K562 (cell line): ENCODE results near the gene FGGY. TPM values are rescaled to one million over a fixed set of nuclear protein-coding genes. Genes with fewer than 3 reads are reported as not detected.

Experiments used
- ATAC-seq: fragments of 200-7000 bp; cut with Tn5 transposase; 3 replicates; pipeline ENCODE4 v1.9.1; 2020; ENCODE audit warnings: moderate library complexity
- BruUV-seq: library from RNA; stranded (reverse); fragments of 400-500 nt; replicated peaks from 2 replicates; lab custom pipeline; 2021; lab: Mats Ljungman, UMichigan
- CTCF ChIA-PET: fragments of 300-600 bp; formaldehyde crosslinking; extraction: SDS; loops from one replicate; lab custom pipeline; 2021; ENCODE audit warnings: low intra/inter-chr PET ratio; lab: Yijun Ruan, JAX
- POLR2A ChIA-PET: fragments of 300-600, 350-650 bp; sonication (Branson Sonifier 250); formaldehyde crosslinking; extraction: SDS; loops from one replicate; lab custom pipeline; 2021; ENCODE audit warnings: antibody characterized with exemption, inconsistent platforms; lab: Yijun Ruan, JAX
- DNase-seq, 4 experiments: peaks; one replicate each; pipeline versions ENCODE4 v3.0.0 to v3.0.0-alpha.2; 2011 to 2018; ENCODE audit warnings: low spot score in 3 of 4, mixed read lengths in 3 of 4; ENCODE audit errors: extremely low read depth in 1 of 4
- FAIRE-seq: peaks from 2 replicates; lab custom pipeline; 2011; peaks lifted over from hg19 to GRCh38; lab: Jason Lieb, UNC
- H2AFZ ChIP-seq: 2 replicates; pipeline ENCODE4 v1.6.0; 2011; ENCODE audit warnings: low read depth, low read length, control low read depth, inconsistent platforms
- H3K27ac ChIP-seq: fragments of 200-600 bp; 3 replicates; pipeline ENCODE4 v1.8.0; 2011; ENCODE audit warnings: low read depth, mild to moderate bottlenecking, control low read depth, inconsistent platforms, low read length, moderate library complexity, mixed read lengths; ENCODE audit errors: extremely low read depth
- H3K27me3 ChIP-seq, 2 experiments: fragments of 300-600 bp in 1 of 2; 2 replicates in 1 of 2; 3 replicates in 1 of 2; pipeline versions ENCODE4 v1.6.0 to v1.8.0; 2011; ENCODE audit warnings: inconsistent platforms in 2 of 2, low read length in 2 of 2, mild to moderate bottlenecking in 1 of 2, mixed read lengths in 1 of 2, moderate library complexity in 1 of 2; ENCODE audit not compliant: control insufficient read depth in 2 of 2, insufficient read depth in 2 of 2
- H3K36me3 ChIP-seq: fragments of 300-600 bp; 3 replicates; pipeline ENCODE4 v1.8.0; 2011; ENCODE audit warnings: mild to moderate bottlenecking, low read length, inconsistent platforms; ENCODE audit not compliant: control insufficient read depth, insufficient read depth
- H3K4me1 ChIP-seq, 2 experiments: fragments of 200-600 bp in 1 of 2; replicated peaks in 1 of 2; 2 replicates in 1 of 2; 3 replicates in 1 of 2; pipeline versions ENCODE4 v1.5.1 to v1.8.0; 2011; ENCODE audit warnings: inconsistent platforms in 2 of 2, low read length in 2 of 2, mild to moderate bottlenecking in 1 of 2, mixed read lengths in 1 of 2, moderate library complexity in 1 of 2; ENCODE audit not compliant: control insufficient read depth in 2 of 2, insufficient read depth in 2 of 2
- H3K4me2 ChIP-seq: 2 replicates; pipeline ENCODE4 v1.6.1; 2011; ENCODE audit warnings: low read length, control low read depth, inconsistent platforms, mixed read lengths; ENCODE audit not compliant: insufficient read depth
- H3K4me3 ChIP-seq: fragments of 200-600 bp; sonication (generic), shearing (Covaris generic); 2 replicates; pipeline ENCODE4 v1.5.1; 2016; ENCODE audit warnings: control low read depth, inconsistent platforms
- H3K79me2 ChIP-seq: fragments of 200-600 bp; 3 replicates; pipeline ENCODE4 v1.8.0; 2011; ENCODE audit warnings: low read length, inconsistent platforms; ENCODE audit not compliant: control insufficient read depth, insufficient read depth
- H3K9ac ChIP-seq, 2 experiments: 2 replicates each; pipeline versions ENCODE4 v1.6.0 to v1.6.1; 2011; ENCODE audit warnings: low read depth in 2 of 2, low read length in 2 of 2, control low read depth in 1 of 2, inconsistent platforms in 1 of 2, mild to moderate bottlenecking in 1 of 2, mixed read lengths in 1 of 2; ENCODE audit not compliant: insufficient read depth in 1 of 2
- H3K9me1 ChIP-seq: one replicate; pipeline ENCODE4 v1.6.0; 2011; ENCODE audit warnings: inconsistent platforms, mild to moderate bottlenecking, low read length, moderate library complexity; ENCODE audit not compliant: control insufficient read depth, insufficient read depth
- H3K9me3 ChIP-seq: replicated peaks from 2 replicates; pipeline ENCODE4 v1.5.1; 2011; ENCODE audit warnings: low read depth, low read length, inconsistent platforms; ENCODE audit not compliant: control insufficient read depth, insufficient read depth
- H4K20me1 ChIP-seq: replicated peaks from 2 replicates; pipeline ENCODE4 v1.6.1; 2011; ENCODE audit warnings: low read length, inconsistent platforms, mixed read lengths; ENCODE audit not compliant: control insufficient read depth, insufficient read depth
- CC2D1A ChIP-seq: fragments of 450-650 bp; IDR thresholded peaks from 2 replicates; pipeline ENCODE4 v1.6.1; 2017; ENCODE audit warnings: mild to moderate bottlenecking
- CXXC5 ChIP-seq: fragments of 250-450 bp; sonication (Bioruptor Pico); IDR thresholded peaks from 2 replicates; pipeline ENCODE4 v1.8.0; 2022; ENCODE audit warnings: inconsistent platforms, mild to moderate bottlenecking, moderate library complexity
- DNMT1 ChIP-seq: fragments of 450-650 bp; IDR thresholded peaks from 2 replicates; pipeline ENCODE4 v1.6.1; 2016; ENCODE audit warnings: antibody characterized with exemption, mild to moderate bottlenecking
- FOSL1 ChIP-seq: fragments of 200-800 bp; sonication (Bioruptor generic); conservative IDR thresholded peaks from 2 replicates; pipeline ENCODE4 v1.6.1; 2016; ENCODE audit warnings: missing genetic modification characterization, missing compliant biosample characterization
- HLTF ChIP-seq: fragments of 450-650 bp; IDR thresholded peaks from 2 replicates; pipeline ENCODE4 v1.6.1; 2016
- IRF2 ChIP-seq: sonication (generic); formaldehyde crosslinking; IDR thresholded peaks from 2 replicates; pipeline ENCODE4 v1.8.1; 2022; ENCODE audit warnings: mild to moderate bottlenecking, missing genetic modification reagents
- NEUROD1 ChIP-seq: fragments of 150-350 bp; IDR thresholded peaks from 2 replicates; pipeline ENCODE4 v1.6.1; 2014; ENCODE audit warnings: borderline replicate concordance, low read length, low read depth; ENCODE audit not compliant: partially characterized antibody
- SMARCA5 ChIP-seq: fragments of 450-650 bp; IDR thresholded peaks from 2 replicates; pipeline ENCODE4 v1.6.1; 2016
- YBX1 ChIP-seq: fragments of 450-650 bp; IDR thresholded peaks from 2 replicates; pipeline ENCODE4 v1.7.1; 2016; ENCODE audit warnings: mild to moderate bottlenecking
- ZNF140 ChIP-seq: fragments of 250-450 bp; sonication (Bioruptor Pico); IDR thresholded peaks from 2 replicates; pipeline ENCODE4 v1.8.0; 2021; ENCODE audit warnings: moderate library complexity, mild to moderate bottlenecking, inconsistent platforms
- ZNF41 ChIP-seq: fragments of 250-450 bp; sonication (Bioruptor Pico); conservative IDR thresholded peaks from 2 replicates; pipeline ENCODE4 v1.4.0; 2020; ENCODE audit warnings: mild to moderate bottlenecking
- ZNF764 ChIP-seq: fragments of 250-450 bp; sonication (Bioruptor Pico); IDR thresholded peaks from 2 replicates; pipeline ENCODE4 v1.4.0; 2020; ENCODE audit warnings: low read depth, mild to moderate bottlenecking, moderate library complexity
- WGBS: fragments of 100-300 bp; shearing (Covaris generic); methylation state at CpG from one replicate; pipeline ENCODE4 v1.1.6; 2016; ENCODE audit warnings: low coverage, mixed read lengths; ENCODE audit not compliant: insufficient coverage; ENCODE audit errors: missing lambda C conversion rate; 5-methylcytosine and 5-hydroxymethylcytosine counted together
- in situ Hi-C: fragments of 300-500 bp; cut with MboI; formaldehyde crosslinking; loops from 4 replicates; pipeline ENCODE4 v1.15.0; 2018; ENCODE audit warnings: inconsistent platforms, mixed read lengths
- intact Hi-C: fragments of 100-400 bp; cut with micrococcal nuclease; formaldehyde crosslinking; loops from 2 replicates; pipeline ENCODE4 v1.14.2; 2022
- polyA plus RNA-seq, 8 experiments: library from polyadenylated mRNA; depleted of rRNA in 4 of 8; stranded (reverse) in 5 of 8; unstranded in 3 of 8; fragments of >200 nt; fragmentation: Nextera tagmentation in 2 of 8; fragmentation: Illumina TruSeq in 1 of 8; extraction: Ambion mirVana in 2 of 8; extraction: Trizol in 1 of 8; gene quantifications; 2 replicates each; pipeline versions ENCODE4 v1.2.1 to v1.2.3, GENCODE V29; 2011 to 2014; ENCODE audit warnings: inconsistent platforms in 1 of 8, missing spikeins in 1 of 8
- total RNA-seq, 7 experiments: library from RNA; depleted of rRNA in 6 of 7; stranded (reverse); fragments of >200 nt in 6 of 7; fragmentation: Illumina TruSeq in 2 of 7; extraction: Trizol in 2 of 7; gene quantifications; 2 replicates each; pipeline versions ENCODE4 v1.2.1 to v1.2.3, GENCODE V29; 2011 to 2021; ENCODE audit warnings: low replicate concordance in 1 of 7
- TF ChIP-seq, protein P1 (sequence below): fragments of 250-450 bp; sonication (Bioruptor Pico); IDR thresholded peaks from 2 replicates; pipeline ENCODE4 v1.4.0; 2020; ENCODE audit warnings: mild to moderate bottlenecking
- TF ChIP-seq, protein P2 (sequence below): fragments of 250-450 bp; sonication (Bioruptor Pico); IDR thresholded peaks from 2 replicates; pipeline ENCODE4 v1.8.0; 2022; ENCODE audit warnings: moderate library complexity, mild to moderate bottlenecking, inconsistent platforms

The FGGY gene
- total and polyA plus RNA-seq, 9 of the 15 experiments (the other 6 are each of a cell fraction or from before 2014, with no cell fraction given): 9.7 to 19.2 (median 12.6) TPM

DNA sequence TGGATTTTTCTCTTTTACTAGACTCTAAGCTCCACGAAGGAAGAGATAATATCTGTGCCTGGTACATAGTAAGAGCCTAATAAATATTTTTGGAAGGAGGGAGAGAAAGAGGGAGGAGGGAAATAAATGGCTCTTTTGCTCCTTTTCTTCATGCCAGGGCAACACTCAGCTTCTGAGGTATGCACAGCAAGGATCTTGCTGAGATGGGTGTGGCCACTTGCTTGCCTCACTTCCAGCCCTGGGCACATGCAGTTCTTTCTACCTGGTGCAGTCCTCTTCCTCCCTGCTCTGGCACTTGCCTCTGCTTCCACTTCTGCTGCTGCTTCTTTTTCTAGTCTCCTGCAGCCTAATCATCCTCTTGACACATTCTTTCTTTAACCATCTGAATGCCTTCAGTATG lies 148.1 kb downstream of the FGGY start:
- Histone ChIP-seq H3K4me2 (no peak overlapping the region), H3K27ac (no peak overlapping the region), H3K9ac (no peak overlapping the region), H2AFZ (no peak overlapping the region), H3K27me3 (no peaks in the 10 kb centered on the region), H3K79me2 (no peaks in the 10 kb centered on the region), H3K4me1 (peaks cover 0 to 8% of the 10 kb centered on the region in 2 experiments; a peak in 1 of 5 replicates), H3K4me3 (no peak overlapping the region), H3K9me1 (no peaks in the 10 kb centered on the region), H3K36me3 (no peaks in the 10 kb centered on the region), H4K20me1 (no peaks in the 10 kb centered on the region), H3K9me3 (no peaks in the 10 kb centered on the region)
- whole genome bisulfite sequencing: 0% methylated on average over 1 of the region's 1 CpG
- FAIRE-seq (no peak), ATAC-seq (0 out of 3 replicates have a peak, but pooled peaks have one; percentile 19), DNase-seq (no peak)
- in situ Hi-C loops (no loop called here), intact Hi-C loops (no loop called here)
- ChIA-PET CTCF (no interaction called here), POLR2A (interaction anchor here (0.6 to 1.4 kb wide), 3 partner anchors 11 to 18 kb away, joined by 3 to 4 read pairs (median 3); no protein-coding TSS in a partner anchor)
- no TSS peak for BruUV-seq
- TF ChIP-seq CXXC5: 0 out of 2 replicates have a peak, but pooled peaks have one; percentile 5
- TF ChIP-seq ZNF140 (CRISPR knock-in tag): no peak

DNA sequence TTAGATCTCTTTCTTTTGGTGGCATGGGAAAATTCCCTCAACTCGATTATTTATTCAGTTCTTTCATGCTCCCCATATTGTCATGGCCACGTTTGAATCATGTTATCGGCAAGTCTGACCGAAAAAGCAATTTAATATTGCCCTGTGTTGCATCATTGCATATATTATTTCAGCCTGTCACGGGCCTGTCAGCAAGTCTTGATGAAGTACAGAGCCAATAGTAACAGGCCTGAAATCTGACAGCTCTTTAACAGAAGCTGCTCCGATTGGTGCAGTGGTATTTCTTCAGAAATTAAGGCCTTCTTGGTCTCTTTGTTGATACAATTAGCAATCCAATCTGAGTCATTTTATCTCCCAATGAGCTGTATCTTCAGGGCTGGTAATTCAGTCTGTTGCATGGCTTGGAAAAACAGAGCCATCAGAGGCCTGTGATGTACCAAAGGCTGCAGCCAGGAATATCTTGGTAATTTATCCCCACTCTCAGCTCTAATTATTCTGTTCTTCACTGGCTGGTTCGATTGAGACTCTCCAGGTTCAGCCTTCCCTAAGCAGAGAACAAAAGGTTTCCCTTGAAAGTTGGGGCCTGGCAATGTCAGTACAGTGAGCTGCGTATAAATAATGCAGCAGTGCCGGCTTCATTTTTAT lies 149.5 kb downstream of the FGGY start:
- Histone ChIP-seq H3K36me3 (no peaks in the 10 kb centered on the region), H3K9ac (no peak overlapping the region), H3K9me1 (no peaks in the 10 kb centered on the region), H3K9me3 (no peaks in the 10 kb centered on the region), H3K79me2 (no peaks in the 10 kb centered on the region), H2AFZ (no peak overlapping the region), H3K27ac (no peak overlapping the region), H4K20me1 (no peaks in the 10 kb centered on the region), H3K4me2 (no peak overlapping the region), H3K4me3 (no peak overlapping the region), H3K27me3 (no peaks in the 10 kb centered on the region), H3K4me1 (peaks cover 0 to 8% of the 10 kb centered on the region in 2 experiments; a peak in 1 of 5 replicates)
- WGBS: 14% methylated on average over 9 of the region's 9 CpGs
- in situ Hi-C loops (no loop called here), intact Hi-C loops (no loop called here)
- peak in 1 of 4 experiments; percentile 20 for DNase-seq
- peak; percentile 96 for ATAC-seq
- POLR2A ChIA-PET: interaction anchor here (0.6 to 1.4 kb wide), 3 partner anchors 12 to 664 kb away, joined by 3 to 4 read pairs (median 3); no protein-coding TSS in a partner anchor
- no peak for FAIRE-seq
- no TSS peak for BruUV-seq
- CTCF ChIA-PET: no interaction called here
- TF ChIP-seq ZNF41 (CRISPR knock-in tag): no peak
- TF ChIP-seq DNMT1: no peak
- TF ChIP-seq SMARCA5: no peak
- no peak for TF ChIP-seq YBX1
- TF ChIP-seq ZNF764 (CRISPR knock-in tag): no peak
- TF ChIP-seq CC2D1A: no peak
- TF ChIP-seq FOSL1 (tag): peak; percentile 71
- TF ChIP-seq, protein P1, sequence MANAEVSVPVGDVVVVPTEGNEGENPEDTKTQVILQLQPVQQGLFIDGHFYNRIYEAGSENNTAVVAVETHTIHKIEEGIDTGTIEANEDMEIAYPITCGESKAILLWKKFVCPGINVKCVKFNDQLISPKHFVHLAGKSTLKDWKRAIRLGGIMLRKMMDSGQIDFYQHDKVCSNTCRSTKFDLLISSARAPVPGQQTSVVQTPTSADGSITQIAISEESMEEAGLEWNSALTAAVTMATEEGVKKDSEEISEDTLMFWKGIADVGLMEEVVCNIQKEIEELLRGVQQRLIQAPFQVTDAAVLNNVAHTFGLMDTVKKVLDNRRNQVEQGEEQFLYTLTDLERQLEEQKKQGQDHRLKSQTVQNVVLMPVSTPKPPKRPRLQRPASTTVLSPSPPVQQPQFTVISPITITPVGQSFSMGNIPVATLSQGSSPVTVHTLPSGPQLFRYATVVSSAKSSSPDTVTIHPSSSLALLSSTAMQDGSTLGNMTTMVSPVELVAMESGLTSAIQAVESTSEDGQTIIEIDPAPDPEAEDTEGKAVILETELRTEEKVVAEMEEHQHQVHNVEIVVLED (CRISPR knock-in tag): no peak
- no peak for TF ChIP-seq HLTF
- peak; percentile 42 for TF ChIP-seq NEUROD1
- TF ChIP-seq, protein P2, sequence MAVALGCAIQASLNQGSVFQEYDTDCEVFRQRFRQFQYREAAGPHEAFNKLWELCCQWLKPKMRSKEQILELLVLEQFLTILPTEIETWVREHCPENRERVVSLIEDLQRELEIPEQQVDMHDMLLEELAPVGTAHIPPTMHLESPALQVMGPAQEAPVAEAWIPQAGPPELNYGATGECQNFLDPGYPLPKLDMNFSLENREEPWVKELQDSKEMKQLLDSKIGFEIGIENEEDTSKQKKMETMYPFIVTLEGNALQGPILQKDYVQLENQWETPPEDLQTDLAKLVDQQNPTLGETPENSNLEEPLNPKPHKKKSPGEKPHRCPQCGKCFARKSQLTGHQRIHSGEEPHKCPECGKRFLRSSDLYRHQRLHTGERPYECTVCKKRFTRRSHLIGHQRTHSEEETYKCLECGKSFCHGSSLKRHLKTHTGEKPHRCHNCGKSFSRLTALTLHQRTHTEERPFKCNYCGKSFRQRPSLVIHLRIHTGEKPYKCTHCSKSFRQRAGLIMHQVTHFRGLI (CRISPR knock-in tag): no peak
- TF ChIP-seq IRF2 (CRISPR knock-in tag): no peak
